Osteoblast (primary cell): ENCODE measurements around the gene CLDN15. TPM values are rescaled to one million over a fixed set of nuclear protein-coding genes. Genes with fewer than 3 reads are reported as not detected.

Experiments
- DNase-seq: peaks from one replicate; pipeline ENCODE4 v3.0.0; 2011; ENCODE audit warnings: low spot score, mixed read lengths; ENCODE audit not compliant: insufficient read length; ENCODE audit errors: missing footprints
- H2AFZ ChIP-seq: 2 replicates; pipeline ENCODE4 v1.6.0; 2011; ENCODE audit warnings: mild to moderate bottlenecking, low read length
- H3K27ac ChIP-seq: 2 replicates; pipeline ENCODE4 v1.5.1; 2011; ENCODE audit warnings: mild to moderate bottlenecking, low read depth, low read length, moderate library complexity
- H3K27me3 ChIP-seq: 2 replicates; pipeline ENCODE4 v1.6.0; 2012; ENCODE audit warnings: mild to moderate bottlenecking, control low read depth, inconsistent platforms, low read length, moderate library complexity; ENCODE audit not compliant: insufficient read depth
- H3K36me3 ChIP-seq: 2 replicates; pipeline ENCODE4 v1.5.1; 2011; ENCODE audit warnings: mild to moderate bottlenecking, low read length, control low read depth, moderate library complexity; ENCODE audit not compliant: insufficient read depth
- H3K4me1 ChIP-seq: 2 replicates; pipeline ENCODE4 v1.5.1; 2011; ENCODE audit warnings: mild to moderate bottlenecking, low read length, control low read depth, moderate library complexity; ENCODE audit not compliant: insufficient read depth
- H3K4me2 ChIP-seq: 2 replicates; pipeline ENCODE4 v1.6.0; 2011; ENCODE audit warnings: mild to moderate bottlenecking, low read length; ENCODE audit not compliant: insufficient read depth
- H3K4me3 ChIP-seq: fragments of 200-600 bp; sonication (generic); 3 replicates; pipeline ENCODE4 v1.5.1; 2012; ENCODE audit warnings: mild to moderate bottlenecking, low read length, inconsistent platforms; ENCODE audit not compliant: insufficient read depth
- H3K79me2 ChIP-seq: 2 replicates; pipeline ENCODE4 v1.6.0; 2012; ENCODE audit warnings: mild to moderate bottlenecking, low read length, control low read depth, inconsistent platforms; ENCODE audit not compliant: insufficient read depth
- H3K9me3 ChIP-seq: 2 replicates; pipeline ENCODE4 v1.5.1; 2011; ENCODE audit warnings: low read depth, low read length, control low read depth
- H4K20me1 ChIP-seq: 2 replicates; pipeline ENCODE4 v1.6.0; 2012; ENCODE audit warnings: mild to moderate bottlenecking, low read length, control low read depth; ENCODE audit not compliant: insufficient read depth
- CTCF ChIP-seq: IDR thresholded peaks from 2 replicates; pipeline ENCODE4 v1.5.1; 2011; ENCODE audit warnings: mild to moderate bottlenecking, low read depth, low read length, moderate library complexity; ENCODE audit errors: extremely low read depth
- total RNA-seq: library from RNA; depleted of rRNA; stranded (reverse); fragments of >200 nt; gene quantifications from 2 replicates; pipeline ENCODE4 v1.2.3, GENCODE V29; 2012

The CLDN15 gene
- total RNA-seq, 1 donor = 3.3 TPM

- H3K27ac ChIP-seq = no peak overlapping the region
- TF ChIP-seq CTCF = no peak
- H2AFZ ChIP-seq = no peak overlapping the region
- no peaks in the 10 kb centered on the region for H3K27me3 ChIP-seq
- DNase-seq = peak; percentile 73
- H4K20me1 ChIP-seq = peaks cover 18% of the 10 kb centered on the region
- H3K4me3 ChIP-seq = no peak overlapping the region
- H3K79me2 ChIP-seq = peaks cover 32% of the 10 kb centered on the region
- H3K4me1 ChIP-seq = peaks cover 7% of the 10 kb centered on the region
- H3K9me3 ChIP-seq = no peaks in the 10 kb centered on the region
- peaks cover 21% of the 10 kb centered on the region for H3K36me3 ChIP-seq
- H3K4me2 ChIP-seq = no peak overlapping the region
These were observed 1.8 kb upstream of the CLDN15 start for GRCh38 chr7:101239191-101239950.

GRCh38 chr7:101238226-101239182 lies 902 bp upstream of the CLDN15 start:
- peaks cover 17% of the 10 kb centered on the region for H4K20me1 ChIP-seq
- no peak overlapping the region for H3K4me3 ChIP-seq
- TF ChIP-seq CTCF = no peak
- H3K36me3 ChIP-seq = peaks cover 21% of the 10 kb centered on the region
- H3K79me2 ChIP-seq = peaks cover 25% of the 10 kb centered on the region
- no peak overlapping the region for H3K4me2 ChIP-seq
- no peak overlapping the region for H2AFZ ChIP-seq
- H3K27me3 ChIP-seq = no peaks in the 10 kb centered on the region
- peak; percentile 30 for DNase-seq
- H3K4me1 ChIP-seq = peaks cover 2% of the 10 kb centered on the region
- peak overlapping the region; percentile 8 for H3K27ac ChIP-seq
- no peaks in the 10 kb centered on the region for H3K9me3 ChIP-seq

GRCh38 chr7:101236292-101236835 lies 1.2 kb downstream of the CLDN15 start:
- Histone ChIP-seq H4K20me1 (peaks cover 11% of the 10 kb centered on the region), H3K27me3 (no peaks in the 10 kb centered on the region), H3K4me2 (no peak overlapping the region), H2AFZ (no peak overlapping the region), H3K36me3 (peaks cover 15% of the 10 kb centered on the region), H3K9me3 (no peaks in the 10 kb centered on the region), H3K4me1 (no peaks in the 10 kb centered on the region), H3K27ac (no peak overlapping the region), H3K4me3 (no peak overlapping the region), H3K79me2 (peaks cover 7% of the 10 kb centered on the region)
- DNase-seq = peak; percentile 35
- TF ChIP-seq CTCF = no peak
